Pulmonary artery endothelial cell (primary cell): ENCODE results near the gene KDM2B. TPM values are rescaled to one million over a fixed set of nuclear protein-coding genes. Genes with fewer than 3 reads are reported as not detected.

Experiments used
- DNase-seq: peaks from one replicate; pipeline ENCODE4 v3.0.0-alpha.2; 2011; ENCODE audit warnings: low read depth, low spot score
- total RNA-seq: library from RNA; depleted of rRNA; stranded (reverse); fragments of >200 nt; gene quantifications from 2 replicates; pipeline ENCODE4 v1.2.3, GENCODE V29; 2014

Gene KDM2B
- total RNA-seq, 1 donor from 2014 or later: 30.5 TPM

DNA sequence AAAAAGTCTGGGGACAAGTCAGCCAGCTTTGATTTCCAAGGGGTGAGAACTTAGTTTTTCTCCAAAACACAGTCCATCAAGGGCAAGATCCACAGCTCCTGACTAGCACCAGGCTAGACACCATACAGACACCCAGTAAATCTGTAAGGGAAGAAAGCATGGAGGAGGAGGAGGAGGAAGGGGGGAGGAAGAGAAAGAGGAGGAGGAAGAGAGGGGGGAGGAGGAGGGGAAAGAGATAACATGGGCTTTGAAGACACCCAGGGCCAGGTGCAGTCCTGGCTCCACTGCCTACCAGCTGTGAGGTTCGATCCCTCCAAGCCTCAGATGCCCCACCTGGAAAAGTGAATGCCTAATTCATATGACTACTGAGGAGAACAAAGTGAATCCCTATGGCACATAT, 18.3 kb downstream of the KDM2B start:
- no peak for DNase-seq

DNA sequence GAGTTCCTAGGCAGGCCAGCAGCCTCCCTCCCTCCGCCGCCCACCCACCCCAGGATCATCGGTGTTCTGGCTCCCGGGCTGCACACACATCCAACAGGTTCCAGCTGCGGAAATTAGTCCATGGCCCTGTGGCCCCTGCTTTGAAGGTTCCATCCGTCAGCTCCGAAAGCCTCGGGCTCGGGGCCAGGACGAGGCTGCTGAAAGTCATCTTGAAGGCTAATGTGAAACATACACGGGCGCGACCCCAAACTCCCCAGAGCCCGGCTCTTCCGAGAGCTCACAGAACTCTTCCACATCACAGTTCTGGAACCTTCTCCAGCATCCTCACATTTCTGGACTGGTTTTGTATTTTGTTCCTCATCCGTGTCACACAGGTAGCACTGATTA, 19.8 kb downstream of the KDM2B start:
- no peak for DNase-seq

DNA sequence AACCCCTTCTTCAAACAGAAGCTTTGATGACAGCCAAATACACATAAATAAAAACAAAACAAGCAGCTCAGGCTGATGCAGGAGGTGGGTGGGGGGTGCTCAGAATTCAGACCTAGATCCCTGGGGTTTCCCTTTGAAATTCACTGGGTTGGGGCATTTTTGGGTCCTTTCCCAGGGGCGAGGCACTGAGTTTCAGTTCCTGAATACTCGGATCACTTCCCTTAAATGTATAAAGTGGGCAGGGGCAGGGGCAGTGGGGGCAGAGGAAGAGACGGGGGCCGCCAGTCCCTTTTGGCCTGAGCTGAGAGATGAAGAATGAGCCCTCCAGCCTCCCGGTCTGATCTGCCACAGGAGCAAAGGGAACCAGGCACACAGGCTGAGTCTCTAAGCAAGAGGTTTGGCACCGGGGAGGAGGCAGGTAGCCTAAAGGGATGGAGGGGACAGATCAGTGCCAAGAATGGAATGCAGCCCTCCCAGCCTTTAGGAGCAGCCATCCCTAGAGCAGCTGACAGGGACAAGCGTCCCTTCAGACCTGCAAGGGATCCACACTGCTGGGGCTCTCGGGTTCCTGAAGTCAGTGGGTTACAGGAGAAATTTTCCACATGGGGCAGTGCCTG, 20.3 kb downstream of the KDM2B start:
- no peak for DNase-seq

DNA sequence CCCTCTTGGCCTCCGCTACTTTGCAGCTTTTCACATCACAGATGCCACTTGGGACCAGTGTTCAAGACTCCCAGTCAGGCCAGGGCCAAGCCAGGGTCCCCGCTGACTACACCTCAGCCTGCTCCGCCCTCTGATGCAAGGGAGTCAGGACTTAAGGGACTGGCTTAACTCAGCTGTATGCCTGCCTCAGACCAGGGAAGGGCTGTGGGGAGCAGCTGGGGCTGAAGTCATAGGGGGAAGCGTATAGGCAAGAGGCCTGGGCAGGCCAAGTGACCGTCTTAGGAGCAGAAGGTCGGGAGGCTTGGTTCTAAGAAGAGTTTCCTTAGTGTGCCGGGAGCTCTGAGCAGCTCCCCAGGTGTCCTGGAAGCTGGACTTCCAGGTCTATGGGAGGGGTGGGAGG, 21.9 kb downstream of the KDM2B start:
- no peak for DNase-seq

DNA sequence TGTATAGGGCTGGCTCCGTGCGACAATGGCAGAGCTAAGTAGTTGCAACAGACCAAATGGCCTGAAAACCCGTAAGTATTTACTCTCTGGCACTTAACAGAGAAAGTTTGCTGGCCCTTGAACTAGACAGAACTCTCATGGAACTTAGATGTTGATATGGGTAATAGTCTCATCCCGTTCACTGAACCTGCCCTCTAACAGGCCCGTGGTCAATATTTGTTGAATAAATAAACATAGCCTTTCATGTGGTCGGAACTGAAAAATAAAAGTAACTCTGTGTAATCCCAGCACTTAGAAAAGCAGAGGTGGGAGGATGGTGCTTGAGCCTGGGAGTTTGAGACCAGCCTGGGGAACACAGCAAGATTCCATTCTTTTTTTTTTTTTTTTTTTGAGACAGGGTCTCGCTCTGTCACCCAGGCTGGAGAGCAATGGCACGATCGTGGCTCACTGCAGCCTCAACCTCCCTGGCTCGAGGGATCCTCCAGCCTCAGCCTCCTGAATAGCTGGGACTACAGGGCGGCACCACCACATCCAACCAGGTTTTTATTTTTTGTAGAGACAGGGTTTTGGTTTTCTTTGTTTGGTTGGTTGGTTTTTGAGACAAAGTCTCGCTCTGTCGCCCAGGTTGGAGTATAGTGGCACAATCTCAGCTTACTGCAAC, 29.7 kb downstream of the KDM2B start:
- DNase-seq: no peak

DNA sequence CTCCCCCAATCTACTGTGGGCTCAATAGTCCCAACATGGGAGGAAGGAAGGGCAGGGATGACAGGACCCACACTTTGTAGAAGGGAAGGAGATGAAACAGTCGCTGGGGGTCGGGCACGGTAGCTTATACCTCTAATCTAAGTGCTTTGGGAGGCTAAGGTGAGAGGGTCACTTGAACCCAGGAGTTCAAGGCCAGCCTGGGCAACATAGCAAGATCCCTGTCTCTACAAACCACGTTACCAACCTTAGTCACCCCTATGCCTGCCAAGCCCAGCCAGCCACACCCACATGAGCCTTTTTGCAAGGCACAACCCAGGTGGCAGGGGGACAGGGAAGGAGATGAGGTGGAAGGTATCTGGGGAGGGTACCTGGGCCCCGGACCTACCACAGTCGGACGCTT, 31.7 kb downstream of the KDM2B start:
- no peak for DNase-seq

DNA sequence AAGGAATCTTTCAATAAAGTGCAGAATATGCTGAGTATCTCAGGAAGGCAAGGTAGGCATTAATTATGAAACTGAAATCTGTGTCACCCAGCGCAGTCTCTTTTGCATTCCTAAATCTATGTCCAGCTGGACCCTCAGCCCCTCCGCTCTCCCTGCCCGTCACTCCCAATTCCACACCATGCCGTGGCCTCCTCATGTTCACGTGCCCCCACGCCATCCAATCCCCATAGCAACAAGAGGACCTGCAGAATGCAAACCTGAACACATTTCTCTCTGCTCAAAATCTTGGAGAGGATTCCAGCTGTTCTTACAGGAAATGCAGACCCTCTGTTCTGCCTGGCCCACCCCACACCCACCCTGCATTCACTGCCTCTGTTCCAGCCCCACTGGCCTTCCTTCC, 35.3 kb downstream of the KDM2B start:
- DNase-seq: no peak

DNA sequence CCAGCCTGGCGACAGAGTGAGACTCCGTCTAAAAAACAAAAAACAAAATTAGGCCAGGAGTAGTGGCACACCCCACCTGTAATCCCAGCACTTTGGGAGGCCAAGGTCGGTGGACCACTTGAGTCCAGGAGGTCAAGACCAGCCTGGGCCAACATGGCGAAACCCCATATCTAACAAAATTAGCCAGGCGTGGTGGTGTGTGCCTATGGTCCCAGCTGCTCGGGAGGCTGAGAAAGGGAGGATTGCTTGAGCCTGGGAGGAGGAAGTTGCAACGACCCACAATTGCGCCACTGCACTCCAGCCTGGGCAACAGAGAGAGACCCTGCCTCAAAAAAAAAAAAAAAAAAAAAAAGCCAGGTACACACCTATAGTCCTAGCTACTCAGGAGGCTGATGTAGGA, 37.0 kb downstream of the KDM2B start:
- no peak for DNase-seq

DNA sequence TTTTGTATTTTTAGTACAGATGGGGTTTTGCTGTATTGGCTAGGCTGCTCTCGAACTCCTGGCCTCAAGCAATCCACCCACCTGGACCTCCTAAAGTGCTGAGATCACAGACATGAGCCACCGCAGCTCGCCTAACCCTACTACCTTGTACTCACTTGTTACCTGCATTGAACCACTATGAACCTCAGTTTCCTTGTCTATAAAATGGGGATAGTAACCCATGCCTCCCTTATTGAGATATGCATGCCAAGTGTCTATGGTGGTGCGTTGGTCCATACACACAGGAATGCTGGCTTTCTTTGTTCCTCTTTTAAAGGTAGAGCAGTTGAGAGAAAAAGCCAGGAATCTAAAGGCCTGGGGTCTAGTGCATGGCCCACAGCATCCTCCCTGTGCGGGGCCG, 40.9 kb downstream of the KDM2B start:
- no peak for DNase-seq

DNA sequence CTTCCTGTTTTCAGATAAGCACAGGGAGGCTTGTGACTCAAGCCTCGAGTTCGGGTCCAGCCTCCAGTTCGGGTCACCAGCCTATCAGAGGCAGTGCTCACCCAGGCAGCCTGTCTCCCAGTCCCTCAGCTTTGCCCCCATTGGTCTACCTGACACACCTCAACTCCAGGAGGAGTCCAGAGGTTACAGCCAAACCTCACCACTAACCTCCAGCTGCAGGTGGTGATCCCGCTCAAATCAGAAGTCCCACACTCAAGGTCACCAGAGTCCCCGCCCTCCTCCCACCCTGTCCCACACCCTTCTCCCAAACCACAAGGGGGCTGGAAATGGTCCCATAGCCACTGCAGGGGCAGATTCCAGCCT, 42.1 kb downstream of the KDM2B start:
- no peak for DNase-seq

DNA sequence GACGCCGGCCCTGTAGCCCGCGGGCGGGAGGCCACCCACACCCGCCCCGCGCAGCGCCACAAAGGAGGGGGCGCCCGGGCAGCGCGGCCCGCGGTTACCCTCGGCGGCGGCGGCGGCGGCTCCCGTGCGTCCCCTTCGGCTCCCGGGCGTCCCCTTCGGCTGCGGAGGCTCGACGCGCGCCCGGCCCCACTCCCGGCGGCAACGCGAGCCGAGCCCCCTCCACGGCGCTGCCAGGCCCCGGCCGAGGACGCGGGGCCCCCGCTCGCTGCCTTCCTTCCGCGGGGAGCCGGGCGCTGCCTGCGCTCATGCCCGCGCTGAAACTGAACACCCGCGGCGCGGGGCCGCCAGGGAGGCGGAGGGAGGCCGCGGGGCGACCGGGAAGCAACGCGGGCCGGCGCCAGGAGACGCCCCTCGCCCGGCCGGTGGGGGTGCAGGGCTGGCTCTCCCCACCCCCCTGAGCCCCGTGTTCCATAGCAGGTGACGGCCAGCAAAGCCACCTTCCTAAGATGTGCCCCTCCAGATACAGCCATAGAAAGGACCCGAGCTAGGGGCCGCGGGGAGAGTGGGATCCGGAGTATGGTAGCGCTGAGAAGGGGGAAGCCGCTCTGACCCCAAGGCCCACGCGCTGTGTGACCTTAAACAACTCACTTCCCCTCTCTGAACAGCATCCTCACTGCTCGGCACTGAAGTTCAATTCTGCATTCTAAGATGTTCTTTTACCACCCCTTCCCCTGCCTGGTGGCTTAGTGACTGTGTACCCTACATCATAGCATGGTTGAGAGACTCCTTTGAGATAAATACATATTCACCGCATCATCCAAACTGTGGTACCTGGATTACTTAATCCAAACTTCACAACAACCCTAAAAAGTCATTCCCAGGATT, 42.8 kb downstream of the KDM2B start:
- DNase-seq: no peak

DNA sequence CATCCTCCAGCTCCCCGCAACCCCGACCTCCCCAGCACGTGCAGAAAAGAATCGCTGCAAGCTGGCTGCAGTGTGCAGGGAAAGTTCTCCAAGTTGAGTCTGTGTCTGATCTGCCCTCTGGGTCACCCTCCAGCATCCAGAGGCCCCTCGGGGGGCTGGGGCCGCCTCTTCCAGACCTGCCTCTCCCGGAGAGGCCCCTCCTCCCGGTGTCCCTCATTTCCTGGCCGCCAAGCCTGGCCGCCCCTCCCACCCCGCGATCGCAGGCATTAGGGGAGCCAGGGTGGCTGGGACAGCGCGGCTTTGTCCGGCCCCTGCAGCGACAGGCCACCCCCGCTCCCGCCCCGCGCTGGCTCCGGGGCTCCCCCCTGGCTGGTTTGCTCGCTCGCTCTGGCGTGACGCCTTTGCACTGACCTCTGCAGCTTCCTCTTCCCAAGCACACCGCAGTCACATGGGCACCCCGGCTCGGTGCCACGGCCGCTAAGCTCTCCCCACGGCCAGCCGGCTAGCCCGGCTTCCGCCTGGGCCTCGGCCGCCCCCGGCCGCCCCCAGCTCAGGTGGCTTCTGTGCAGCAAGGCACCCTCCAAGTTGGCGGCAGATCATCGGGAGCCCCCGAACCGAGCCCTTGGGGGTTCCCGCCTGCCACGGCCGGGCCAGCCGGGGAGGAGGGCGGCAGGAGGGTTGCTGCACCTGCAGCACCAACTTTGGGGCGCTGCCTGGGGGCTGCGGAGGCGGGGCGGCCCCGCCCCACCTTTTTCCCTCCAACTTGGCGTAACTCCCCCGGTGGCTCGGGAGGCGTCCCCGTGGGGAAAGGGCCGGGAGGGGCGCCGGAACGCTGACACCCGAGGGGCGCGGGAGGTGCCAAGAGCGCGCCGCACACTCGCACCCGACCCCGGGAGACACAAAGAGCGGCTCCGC, 43.7 kb downstream of the KDM2B start:
- DNase-seq: no peak

DNA sequence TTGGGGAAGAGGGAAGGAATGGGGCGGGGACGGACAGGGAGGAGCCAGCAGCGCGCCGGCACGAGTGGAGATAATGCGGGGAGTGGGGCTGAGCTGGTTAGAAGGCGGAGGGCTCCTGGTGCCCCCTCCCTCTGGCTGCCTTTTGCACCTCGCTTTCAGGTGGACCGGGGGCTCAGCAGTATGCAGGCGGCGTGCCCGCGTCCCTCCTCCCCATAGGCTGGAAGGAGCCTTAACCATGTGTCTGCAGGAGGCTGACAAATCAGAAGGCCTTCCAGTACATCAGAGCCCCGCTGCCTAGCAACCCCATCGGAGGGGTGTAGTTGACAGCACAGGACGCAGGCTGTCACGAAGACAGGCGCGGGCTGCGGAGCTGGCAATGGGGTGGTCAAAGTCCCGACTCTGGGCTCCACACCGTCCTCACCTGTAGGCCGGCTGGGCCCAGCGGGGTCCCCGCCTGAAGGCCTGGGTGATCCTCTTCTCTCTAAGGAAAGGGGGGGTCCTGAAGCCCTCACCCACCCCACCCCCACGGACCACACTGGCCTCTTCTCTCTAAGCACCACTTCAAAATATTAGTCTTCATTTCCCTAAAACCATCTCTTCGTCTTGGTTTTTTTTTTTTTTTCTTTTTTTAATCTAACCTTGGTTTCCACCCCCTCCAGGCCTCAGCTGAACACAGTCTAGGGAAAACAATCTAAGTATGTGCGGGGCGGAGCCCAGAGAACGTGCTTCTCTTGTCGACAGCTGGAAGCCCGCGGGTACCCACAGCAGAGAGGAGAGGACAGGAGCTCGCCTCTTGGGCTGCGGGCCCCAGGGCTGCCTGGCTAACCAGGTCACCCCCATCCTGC, 44.5 kb downstream of the KDM2B start:
- no peak for DNase-seq

DNA sequence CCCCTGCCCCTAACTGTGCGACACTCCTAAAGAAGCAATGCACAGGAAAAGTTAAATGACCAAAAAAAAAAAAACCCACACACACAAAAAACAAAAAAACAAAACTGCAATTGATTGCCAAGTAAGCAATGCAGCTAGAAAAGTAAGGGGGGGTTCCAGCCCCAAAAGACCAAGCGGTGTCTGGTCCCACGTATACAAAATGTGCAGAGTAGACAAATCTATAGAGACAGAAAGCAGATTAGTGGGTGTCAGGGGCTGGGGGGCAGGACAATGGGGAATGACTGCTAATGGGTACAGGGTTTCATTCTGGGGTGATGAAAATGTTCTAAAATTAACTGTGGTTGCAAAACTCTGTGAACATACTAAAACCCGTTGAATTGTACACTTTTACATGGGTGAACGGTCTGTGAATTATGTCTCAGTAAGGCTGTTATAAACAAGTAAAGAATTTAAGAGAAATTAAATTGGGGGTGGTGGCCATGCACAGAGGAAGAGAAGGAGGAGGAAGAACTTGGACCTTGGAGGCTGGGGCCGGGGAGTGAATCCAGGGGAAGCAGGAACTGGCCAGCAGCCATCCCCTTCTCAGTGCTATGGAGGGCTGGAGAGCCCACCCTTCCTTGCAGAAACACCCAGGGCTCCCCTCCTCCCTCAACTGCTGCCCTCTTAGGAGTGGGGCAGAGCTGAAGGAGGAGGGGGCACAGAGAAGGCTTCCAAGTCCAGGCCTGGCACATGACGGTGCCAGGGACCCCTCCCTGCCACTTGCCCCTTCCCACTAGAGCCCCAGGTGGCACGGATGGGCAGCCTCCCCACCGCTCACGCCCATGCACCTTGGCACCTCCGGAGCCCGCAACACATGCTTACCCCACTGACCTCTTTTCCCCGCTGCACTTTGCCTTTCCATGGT, 45.4 kb downstream of the KDM2B start:
- DNase-seq: no peak

DNA sequence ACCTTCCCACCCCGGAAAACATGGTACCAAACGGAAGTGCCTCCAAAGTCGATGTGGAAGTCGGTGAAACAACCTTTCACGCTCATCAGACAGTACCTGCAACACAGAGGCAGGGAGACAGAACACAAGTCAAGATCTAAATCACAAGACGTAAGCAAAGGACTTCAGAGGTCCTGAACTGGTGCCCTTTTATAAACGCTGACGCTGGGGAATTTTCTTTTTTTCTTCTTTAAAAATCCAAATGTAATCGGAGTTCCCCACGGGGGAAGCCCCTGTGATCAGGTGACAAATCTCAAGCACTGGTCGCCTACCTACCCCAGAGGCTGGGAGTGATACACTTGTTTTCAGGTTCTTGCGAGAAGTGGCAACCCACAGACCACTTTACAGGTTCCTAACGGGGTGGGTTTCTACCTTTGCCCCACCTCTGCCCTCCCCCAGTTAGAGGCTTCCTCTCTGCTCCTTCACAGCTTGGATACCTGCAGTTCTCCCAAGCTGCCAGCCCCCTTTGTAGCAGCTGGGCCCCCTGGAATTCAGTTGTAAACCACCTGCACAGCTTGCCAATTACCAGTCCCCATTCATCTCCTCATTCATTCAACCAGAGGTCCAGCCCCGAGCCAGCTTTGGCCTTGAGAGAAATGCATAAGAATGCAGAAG, 46.2 kb downstream of the KDM2B start:
- no peak for DNase-seq

DNA sequence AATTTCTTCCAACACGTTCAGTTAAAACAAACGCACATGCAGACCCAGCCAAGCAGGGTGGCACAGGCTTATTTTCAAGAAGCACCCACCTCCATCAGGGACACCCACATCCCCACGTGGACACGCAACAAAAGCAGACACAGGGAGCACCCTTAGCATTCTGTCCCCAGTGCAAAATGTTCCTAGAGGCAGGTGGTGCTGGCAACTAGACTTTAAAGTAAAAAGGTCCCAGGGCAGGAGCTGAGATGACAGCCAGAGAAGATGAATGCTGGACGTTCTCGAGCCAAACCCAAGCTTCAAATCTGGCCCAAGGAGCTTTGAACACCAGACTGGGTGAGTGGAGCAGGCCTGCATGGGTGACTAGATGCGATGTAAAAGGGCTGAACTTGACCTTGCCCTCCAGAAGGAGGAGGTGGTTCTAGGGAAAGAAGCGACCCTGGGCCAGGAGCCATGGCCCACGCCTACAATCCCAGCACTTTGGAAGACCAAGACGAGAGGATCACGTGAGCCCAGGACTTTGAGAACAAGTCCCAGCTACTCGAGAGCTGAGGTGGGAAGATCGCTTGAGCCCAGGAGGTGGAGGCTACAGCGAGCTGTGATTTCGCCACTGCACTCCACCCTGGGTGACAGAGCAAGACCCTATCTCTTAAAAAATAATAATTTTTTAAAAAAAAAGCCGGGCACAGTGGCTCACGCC, 47.3 kb downstream of the KDM2B start:
- no peak for DNase-seq

DNA sequence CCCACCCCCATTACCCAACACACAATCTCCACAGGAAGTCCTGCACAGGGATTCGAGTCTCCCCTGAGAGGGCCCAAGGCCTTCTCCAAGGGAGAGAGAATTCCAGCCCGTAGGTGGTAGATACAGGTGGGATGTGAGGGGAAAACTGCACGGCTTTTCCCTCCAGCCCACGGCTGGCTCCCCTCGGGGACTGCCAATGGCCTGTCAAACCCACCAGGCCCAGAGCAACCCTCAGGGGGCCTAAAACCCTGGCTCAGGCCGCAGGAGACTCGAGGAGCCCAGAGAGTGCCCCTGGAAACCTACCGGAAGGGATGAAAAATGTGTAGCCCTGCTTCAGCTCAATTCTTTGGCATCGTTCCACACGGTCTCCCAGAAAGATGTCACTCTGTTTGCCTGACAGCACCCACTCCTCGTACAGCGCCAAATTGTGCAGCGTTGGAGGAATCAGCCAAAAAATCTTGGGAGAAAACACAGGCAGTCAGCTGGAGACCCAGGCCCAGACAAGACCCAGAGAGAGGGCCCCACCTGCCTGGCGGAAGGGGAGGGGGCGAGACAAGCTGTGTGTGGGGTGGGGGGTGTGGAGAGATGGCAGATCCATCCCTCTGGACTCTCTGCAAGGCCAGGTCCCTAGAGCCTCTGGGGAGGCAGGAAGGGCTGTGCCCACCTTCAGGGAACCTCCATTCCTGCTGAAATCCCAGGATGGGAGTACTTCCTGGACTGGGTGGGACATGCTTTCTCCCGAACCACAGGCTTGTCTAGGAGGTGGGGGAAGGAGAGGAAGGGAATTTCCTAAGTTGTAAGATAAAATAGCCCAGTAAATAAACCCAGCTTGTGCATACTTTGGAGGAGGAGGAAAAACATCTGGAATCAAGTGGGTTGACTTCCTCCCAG, 48.1 kb downstream of the KDM2B start:
- DNase-seq: no peak

DNA sequence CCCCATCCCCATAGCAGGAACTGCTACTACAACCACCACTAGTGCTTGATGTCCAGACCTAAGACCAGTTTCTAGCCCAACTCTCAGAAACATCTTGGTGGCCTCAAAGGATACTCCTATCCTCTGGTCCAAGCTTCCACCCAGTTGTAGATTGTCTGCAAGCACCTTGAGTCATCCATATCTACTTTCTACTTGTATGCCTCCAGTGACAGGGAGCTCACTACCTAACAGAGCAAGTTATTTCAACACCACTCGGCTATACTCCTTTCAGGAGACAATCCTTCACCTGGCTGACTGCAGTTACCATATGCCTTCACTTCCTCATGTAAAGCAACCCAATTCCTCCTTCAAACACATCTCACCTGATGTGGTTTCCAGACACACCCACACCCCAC, 49.5 kb downstream of the KDM2B start:
- DNase-seq: no peak
